Activated CD8-positive, alpha-beta memory T cell treated with anti-CD3 and anti-CD28 coated beads for 1 hour (primary cell): Measurements from ENCODE around the gene SLC5A1.

Experiments
- DNase-seq, 2 donors: peaks; one replicate each; pipeline ENCODE4 v3.0.0-alpha.2; 2020; ENCODE audit warnings: low read depth in 1 of 2; ENCODE audit errors: extremely low read depth in 1 of 2

SLC5A1 gene

DNA sequence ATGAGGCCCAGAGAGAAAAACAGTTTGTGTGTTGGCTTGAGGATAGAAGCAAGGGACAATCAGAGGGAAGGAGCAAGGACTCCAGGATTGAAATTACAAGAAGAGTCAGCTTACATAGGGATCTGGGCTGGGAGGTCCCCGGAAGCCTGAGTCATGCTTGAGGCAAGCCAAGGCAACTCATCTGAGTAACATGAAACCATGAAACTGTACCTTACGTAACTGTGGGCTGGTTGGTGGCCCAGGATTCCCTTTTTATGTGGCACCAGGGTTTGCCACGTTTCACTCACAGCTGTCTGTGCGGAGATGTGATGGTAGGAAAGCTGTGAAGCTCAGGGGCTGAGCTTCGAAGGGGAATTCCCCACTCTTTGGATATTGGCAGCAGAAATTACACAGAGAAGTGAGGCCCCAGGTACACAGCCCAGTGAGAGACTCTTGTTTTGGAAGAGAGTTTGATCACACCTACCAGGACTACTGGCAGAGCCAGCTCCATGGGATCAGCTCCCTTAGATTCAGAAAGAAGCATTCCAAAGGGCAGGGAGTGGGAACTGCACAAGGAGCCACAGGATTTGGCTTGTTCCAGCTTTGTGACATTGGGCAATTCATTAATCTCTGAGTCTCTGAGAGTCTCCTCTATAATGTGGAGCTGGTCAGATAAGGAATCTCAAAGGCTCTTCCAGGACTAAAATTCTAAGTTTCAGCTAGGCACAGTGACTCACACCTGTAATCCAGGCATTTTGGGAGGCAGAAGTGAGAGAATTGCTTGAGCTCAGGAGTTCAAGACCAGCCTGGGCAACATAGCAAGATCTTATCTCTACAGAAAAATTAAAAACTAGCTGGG lies 7.8 kb downstream of the SLC5A1 start:
- DNase-seq = no peak

DNA sequence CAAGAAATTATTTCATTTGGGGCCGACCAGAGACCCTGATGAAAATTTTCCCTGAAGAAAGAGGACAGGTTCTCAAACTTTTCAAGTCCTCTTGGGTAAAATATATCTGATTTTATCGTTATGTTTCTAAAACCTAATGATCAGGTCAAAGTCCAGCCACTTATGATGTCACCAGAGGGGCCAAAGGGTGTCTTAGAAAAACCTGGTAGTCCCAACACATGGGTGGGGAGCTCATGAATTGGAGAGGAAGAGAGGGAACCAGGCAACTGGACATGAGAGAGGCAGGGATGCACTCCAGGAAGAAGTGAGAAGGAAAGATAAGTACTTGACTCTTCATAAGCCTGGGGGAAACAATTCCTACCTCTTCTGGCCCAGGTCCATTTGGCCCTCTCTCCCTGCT lies 9.2 kb downstream of the SLC5A1 start:
- DNase-seq = no peak

GRCh38 chr22:32052936-32053791 lies 10.1 kb downstream of the SLC5A1 start:
- DNase-seq = no peak

GRCh38 chr22:32055069-32055468 lies 12.0 kb downstream of the SLC5A1 start:
- no peak for DNase-seq

- no peak for DNase-seq
Measured at GRCh38 chr22:32058656-32059260, 15.7 kb downstream of the SLC5A1 start.

GRCh38 chr22:32059426-32059825 lies 16.4 kb downstream of the SLC5A1 start:
- DNase-seq = no peak

- DNase-seq = no peak
Measured at GRCh38 chr22:32063701-32064100, 20.6 kb downstream of the SLC5A1 start.

DNA sequence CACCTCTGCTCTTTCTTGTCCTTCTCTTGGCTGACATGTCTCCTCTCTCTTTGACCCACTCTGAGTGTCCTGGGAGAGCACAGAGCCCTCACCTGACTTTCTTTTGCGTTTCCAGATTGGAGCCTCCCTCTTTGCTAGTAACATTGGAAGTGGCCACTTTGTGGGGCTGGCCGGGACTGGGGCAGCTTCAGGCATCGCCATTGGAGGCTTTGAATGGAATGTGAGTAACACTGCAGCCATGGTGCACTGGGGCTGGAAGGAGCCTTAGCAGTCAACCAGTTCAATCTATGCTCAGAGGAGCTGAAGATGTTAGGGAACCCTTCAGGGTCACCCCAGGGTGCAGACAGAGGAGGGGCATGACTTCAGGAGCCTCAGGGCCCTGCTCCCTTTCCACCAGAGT lies 23.8 kb downstream of the SLC5A1 start:
- no peak for DNase-seq

- DNase-seq = no peak
Measured at GRCh38 chr22:32067613-32068012, 24.6 kb downstream of the SLC5A1 start.

DNA sequence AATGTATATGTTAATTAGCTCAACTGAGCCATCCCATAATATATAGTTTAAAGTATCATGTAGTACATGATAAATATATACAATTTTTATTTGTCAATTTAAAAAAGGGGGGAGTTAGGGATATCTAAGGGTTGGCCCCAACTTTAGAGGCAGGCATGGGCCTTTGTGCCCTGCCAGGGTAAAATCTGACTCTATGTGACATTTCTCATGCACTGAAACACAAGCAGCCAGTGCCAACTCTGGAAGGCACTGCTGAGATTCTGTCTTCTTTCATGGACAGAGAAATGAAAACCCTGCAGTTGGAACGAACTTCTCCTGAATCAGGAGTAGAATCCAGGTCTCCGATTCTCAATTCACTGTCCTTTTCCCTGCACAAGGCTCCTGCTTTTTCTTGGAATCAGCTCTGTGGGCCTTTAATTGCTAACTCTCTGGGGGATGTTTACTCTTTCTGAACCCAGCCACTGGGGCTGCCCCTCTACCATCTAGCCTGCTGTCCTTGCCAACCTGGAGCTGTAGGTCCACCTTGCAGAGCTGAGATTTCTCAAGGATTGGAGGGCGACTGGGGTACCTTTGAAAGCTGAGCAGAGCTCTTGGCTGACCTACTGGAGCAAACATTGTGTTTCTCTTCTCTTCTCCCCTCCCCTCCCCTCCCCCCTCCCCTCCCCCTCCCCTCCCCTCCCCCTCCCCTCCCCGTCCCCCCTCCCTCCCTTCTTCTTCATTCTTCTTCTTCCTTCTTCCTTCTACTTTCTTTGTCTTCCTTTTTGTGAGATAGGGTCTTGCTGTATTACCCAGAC lies 26.7 kb downstream of the SLC5A1 start:
- DNase-seq = no peak

GRCh38 chr22:32073262-32073661 lies 30.2 kb downstream of the SLC5A1 start:
- DNase-seq = no peak

- no peak for DNase-seq
Measured at GRCh38 chr22:32073823-32074380, 30.8 kb downstream of the SLC5A1 start.

DNA sequence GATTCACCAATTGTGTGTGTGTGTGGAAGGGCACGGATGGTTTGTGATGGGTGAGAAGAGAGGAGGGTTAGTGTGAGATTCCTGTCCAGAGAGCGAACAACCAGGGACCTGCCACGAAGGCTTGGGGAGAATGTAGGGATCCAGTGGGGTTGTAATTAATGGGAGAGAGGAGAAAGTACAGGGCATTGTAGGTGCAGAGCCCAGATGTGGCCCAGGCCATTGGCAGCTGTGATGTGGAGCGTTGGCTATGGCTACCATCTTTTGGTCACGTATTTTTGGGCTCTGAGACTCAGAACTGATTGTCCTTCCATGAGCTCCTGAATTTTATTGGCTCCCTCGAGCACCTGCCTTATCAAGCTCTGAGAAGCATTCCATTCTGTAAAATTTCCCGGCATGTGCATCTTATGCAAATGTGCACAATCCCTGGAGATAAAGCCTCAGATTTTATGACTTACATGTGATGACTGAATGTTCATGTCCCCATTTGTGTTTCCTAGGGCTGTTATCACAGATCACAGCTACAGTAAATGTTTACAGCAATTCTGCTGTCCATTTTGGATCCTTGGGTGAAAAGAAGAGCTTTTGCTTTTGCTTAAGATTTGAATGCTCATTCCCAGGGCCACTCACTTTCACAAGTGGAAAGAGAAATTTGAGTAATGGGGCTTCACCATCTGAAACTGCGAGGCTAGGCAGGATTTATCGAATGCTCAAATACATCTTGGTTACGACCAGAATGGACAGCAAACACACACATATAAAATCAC lies 33.1 kb downstream of the SLC5A1 start:
- no peak for DNase-seq

GRCh38 chr22:32076761-32077084 lies 33.7 kb downstream of the SLC5A1 start:
- DNase-seq = no peak

GRCh38 chr22:32077151-32077550 lies 34.1 kb downstream of the SLC5A1 start:
- DNase-seq = no peak

DNA sequence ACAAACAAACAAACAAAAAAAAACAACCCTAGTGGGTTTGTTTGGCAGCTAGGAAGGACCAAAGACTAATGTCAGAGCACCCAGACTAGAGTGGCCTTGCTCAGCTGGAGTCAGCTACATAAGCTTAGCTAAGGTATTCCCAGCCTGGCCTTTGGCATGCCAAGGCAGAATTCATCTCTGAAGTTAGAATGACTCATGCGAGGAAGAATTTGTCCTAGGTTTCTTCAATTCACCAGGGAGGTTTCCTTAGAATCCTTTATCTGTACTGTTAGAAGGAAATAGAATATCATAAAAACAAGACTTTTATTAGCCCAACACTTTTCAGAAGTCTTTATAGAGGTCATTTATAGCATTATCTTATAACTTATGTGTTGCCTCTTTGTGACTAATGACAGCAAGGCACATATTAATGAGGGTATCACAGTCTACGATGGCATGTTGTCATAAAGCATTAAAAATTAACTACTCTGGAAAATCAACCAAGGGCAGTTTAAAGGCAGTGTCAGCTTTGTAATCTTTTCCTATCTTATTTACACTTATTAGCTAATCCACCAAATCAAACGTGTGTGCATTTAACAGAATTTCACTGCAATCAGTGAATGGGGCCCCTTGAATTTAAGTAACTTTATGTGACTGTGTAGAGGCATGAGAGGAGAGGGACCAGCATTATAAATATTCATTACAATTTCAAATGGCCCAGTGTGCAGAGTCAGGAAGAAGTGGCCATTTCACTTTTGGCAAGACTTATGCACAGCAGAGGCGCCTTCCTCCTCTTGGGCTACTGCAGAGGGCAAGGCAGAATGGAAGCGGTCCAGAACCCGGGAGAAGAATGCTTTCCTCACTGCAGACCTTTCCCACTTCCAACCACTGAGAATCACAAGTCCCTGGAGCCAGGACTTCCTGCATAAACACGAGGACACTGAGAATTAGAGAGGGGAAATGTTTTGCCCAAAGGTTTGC lies 36.3 kb downstream of the SLC5A1 start:
- DNase-seq = no peak

DNA sequence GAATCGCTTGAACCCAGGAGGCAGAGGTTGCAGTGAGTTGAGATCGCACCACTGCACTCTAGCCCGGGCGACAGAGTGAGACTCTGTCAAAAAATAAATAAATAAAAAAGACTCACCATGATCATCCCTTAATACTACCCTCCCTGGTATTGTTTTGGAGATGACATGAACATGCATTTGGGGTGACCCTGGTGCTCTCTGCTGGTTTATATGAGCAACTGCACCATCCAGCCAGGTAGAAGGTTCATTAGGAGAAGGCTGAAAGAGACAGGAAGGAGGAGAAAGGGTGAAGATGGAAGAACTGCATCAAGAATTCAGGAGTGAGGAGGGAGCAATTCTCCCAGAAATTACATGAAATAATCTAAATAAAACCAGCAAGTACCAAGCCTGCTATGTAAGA lies 37.8 kb downstream of the SLC5A1 start:
- DNase-seq = no peak

DNA sequence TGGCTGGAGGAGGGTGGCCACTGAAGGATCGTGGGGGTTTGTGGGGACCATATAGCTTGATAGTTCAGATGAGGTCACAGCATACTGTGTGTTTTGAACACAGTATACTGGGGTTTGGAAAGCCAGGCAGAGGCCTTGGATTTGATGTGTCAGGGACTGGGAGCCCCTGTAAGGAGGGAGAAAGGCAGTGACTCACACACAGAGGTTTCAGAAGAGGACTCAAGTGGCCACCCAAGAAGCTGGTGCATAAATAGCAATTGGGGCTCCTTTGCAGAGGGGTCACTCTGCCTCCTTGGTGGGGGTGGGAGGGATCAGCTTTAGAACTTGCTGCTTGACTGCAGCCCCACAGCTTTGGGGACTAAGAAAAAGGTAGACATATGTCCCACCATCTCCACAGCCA lies 39.3 kb downstream of the SLC5A1 start:
- no peak for DNase-seq

GRCh38 chr22:32083000-32083399 lies 39.9 kb downstream of the SLC5A1 start:
- no peak for DNase-seq
